Cardiac fibroblast (primary cell): ENCODE results near the gene GRAP2.

ENCODE experiments used
- DNase-seq, 2 donors: peaks; one replicate each; pipeline versions ENCODE4 v3.0.0 to v3.0.0-alpha.2; 2010; ENCODE audit warnings: low read depth in 2 of 2
- H3K4me3 ChIP-seq, 2 donors: replicated peaks in 1 of 2; 1 replicate in 1 of 2; 2 replicates in 1 of 2; pipeline ENCODE4 v1.5.1; 2011; ENCODE audit warnings: low read depth in 2 of 2, low read length in 2 of 2, mild to moderate bottlenecking in 2 of 2, moderate library complexity in 1 of 2
- CTCF ChIP-seq: IDR thresholded peaks from one replicate; pipeline ENCODE4 v1.5.1; 2011; ENCODE audit warnings: low read depth, mild to moderate bottlenecking, low read length, inconsistent platforms

GRAP2 gene

GRCh38 chr22:39967103-39967829, 66.4 kb downstream of the GRAP2 start:
- H3K4me3 ChIP-seq, result no peak overlapping the region
- TF ChIP-seq CTCF, result no peak
- peak; percentile 56 to 62 for DNase-seq

- no peak overlapping the region for H3K4me3 ChIP-seq
- no peak for TF ChIP-seq CTCF
- peak in 1 of 2 donors; percentile 72 for DNase-seq
These were observed 67.4 kb downstream of the GRAP2 start for GRCh38 chr22:39967996-39968972.

DNA sequence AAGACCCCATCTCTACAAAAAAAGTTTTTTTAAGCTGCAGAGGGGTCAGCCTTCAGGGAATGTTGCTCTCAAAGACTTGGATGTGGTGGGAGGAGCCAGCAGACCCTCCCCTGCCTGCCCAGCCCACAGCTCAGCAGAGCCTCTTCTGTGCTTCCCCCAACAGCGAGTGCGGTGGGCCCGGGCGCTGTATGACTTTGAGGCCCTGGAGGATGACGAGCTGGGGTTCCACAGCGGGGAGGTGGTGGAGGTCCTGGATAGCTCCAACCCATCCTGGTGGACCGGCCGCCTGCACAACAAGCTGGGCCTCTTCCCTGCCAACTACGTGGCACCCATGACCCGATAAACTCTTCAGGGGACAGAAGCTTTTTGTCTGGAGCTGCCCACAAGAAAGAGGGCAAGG, 69.9 kb downstream of the GRAP2 start:
- DNase-seq, result no peak
- no peak overlapping the region for H3K4me3 ChIP-seq
- TF ChIP-seq CTCF, result no peak

- no peak for TF ChIP-seq CTCF
- no peak overlapping the region for H3K4me3 ChIP-seq
- no peak for DNase-seq
These were observed 71.8 kb downstream of the GRAP2 start for GRCh38 chr22:39972641-39973040.

- no peak for TF ChIP-seq CTCF
- DNase-seq, result no peak
These were observed 72.8 kb downstream of the GRAP2 start for GRCh38 chr22:39973656-39974055.

DNA sequence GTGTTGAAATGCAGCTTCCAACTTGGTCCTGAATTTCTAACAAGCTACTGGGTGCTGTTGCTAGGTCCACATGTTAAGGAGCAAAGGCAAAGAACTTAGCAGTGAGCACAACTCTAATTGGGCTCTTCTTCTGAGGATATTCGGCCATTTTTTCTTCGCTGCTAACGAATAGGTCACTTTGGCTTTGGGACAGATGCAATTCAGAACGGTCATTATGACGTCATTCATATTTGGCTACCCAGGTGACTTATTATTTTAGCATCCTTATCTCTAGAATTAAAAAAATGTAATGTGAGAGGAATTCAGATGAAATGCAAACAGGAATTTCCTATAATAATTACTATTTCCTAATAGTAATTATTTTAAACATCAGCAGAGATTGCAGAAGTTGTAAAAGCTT, 73.2 kb downstream of the GRAP2 start:
- no peak for TF ChIP-seq CTCF
- no peak for DNase-seq
- H3K4me3 ChIP-seq, result no peak overlapping the region

More at GRCh38 chr22:39973656-39974055, 72.8 kb downstream of the GRAP2 start:
- no peak overlapping the region for H3K4me3 ChIP-seq
